ENCODE results near the gene CHSY1.
"Not testable (repeated sequence)": the region's sequence is repeated elsewhere in the genome, so short reads cannot be mapped to it uniquely, and the experiment has no call there.

Gene CHSY1

DNA sequence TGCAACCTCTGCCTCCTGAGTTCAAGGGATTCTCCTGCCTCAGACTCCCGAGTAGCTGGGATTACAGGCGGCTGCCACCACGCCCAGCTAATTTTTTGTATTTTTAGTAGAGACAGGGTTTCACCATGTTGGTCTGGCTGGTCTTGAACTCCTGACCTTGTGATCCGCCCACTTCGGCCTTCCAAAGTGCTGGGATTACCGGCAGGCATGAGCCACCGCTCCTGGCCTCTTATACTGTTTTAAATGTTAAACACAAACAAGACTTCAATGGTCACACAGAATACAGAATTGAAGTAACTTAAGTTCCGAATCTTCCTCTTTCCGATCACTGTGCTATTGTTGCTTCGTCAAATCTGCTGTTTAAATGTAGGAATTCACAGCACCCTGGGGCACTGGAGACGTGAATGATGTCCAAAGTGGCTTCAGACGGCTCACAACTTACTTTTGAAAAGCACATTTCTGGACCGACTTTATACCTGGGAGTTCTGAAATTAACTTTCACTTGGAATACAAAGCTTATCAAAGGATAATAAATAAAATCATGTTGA, 125.9 kb downstream of the CHSY1 start:
- not testable (repeated sequence) for H3K4me1 ChIP-seq (ENCODE audit: control insufficient read depth in 1 of 2, insufficient read depth in 2 of 2, low read length in 2 of 2); H3K79me2 ChIP-seq (ENCODE audit: control insufficient read depth, insufficient read depth, low read length, poor library complexity); H3K4ac ChIP-seq (ENCODE audit: low read depth, low read length); H2BK12ac ChIP-seq (ENCODE audit: low read length); H2BK120ac ChIP-seq (ENCODE audit: insufficient read depth, low read length, poor library complexity); H3K79me1 ChIP-seq (ENCODE audit: low read length); H3K4me3 ChIP-seq (ENCODE audit: low read depth, low read length); H2AK5ac ChIP-seq (ENCODE audit: low read length); H2AFZ ChIP-seq (ENCODE audit: insufficient read depth, low read length, poor library complexity); H3K23ac ChIP-seq (ENCODE audit: low read length); H4K12ac ChIP-seq (ENCODE audit: low read depth, low read length); H4K91ac ChIP-seq (ENCODE audit: low read depth, low read length); H3K14ac ChIP-seq (ENCODE audit: low read length); H3K27me3 ChIP-seq (ENCODE audit: insufficient read depth, low read length); DNase-seq; H3K4me2 ChIP-seq (ENCODE audit: low read length); H2BK5ac ChIP-seq (ENCODE audit: low read depth, low read length, poor library complexity); H4K8ac ChIP-seq (ENCODE audit: low read depth, low read length); H3K18ac ChIP-seq (ENCODE audit: low read length); H3K9me3 ChIP-seq (ENCODE audit: insufficient read depth, low read depth, low read length); H3K9ac ChIP-seq (ENCODE audit: low read length); H3K36me3 ChIP-seq (ENCODE audit: control insufficient read depth in 1 of 2, insufficient read depth in 2 of 2, low read length in 2 of 2); H3K27ac ChIP-seq (ENCODE audit: low read depth, low read length)
- no CpG with 5 or more reads among the region's 13 CpGs for WGBS (ENCODE audit: extremely low coverage, insufficient coverage, insufficient read length)

All from trophoblast cell (in vitro differentiated cells and primary cell).